ENCODE measurements around the gene AGR2.

DNA sequence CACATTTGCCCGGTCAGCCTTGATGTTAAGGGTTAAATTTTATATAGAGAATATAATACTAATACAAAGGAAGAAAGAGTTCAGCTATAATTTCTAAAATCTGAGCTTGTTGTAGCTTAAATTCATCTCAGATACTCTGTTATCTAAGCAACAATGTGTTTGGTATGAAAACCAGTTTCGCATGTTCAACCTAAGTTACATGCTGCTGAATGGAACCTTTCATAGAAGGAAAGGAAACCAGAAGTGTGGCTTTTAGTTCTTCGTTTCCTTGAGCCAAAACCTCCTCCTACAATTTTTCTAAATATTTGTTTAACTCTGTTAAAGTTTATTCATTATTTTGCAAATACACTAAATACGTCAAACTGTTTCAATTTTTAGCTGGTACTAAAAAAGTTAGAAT lies 18.5 kb downstream of the AGR2 start:
- TF ChIP-seq, protein P1, sequence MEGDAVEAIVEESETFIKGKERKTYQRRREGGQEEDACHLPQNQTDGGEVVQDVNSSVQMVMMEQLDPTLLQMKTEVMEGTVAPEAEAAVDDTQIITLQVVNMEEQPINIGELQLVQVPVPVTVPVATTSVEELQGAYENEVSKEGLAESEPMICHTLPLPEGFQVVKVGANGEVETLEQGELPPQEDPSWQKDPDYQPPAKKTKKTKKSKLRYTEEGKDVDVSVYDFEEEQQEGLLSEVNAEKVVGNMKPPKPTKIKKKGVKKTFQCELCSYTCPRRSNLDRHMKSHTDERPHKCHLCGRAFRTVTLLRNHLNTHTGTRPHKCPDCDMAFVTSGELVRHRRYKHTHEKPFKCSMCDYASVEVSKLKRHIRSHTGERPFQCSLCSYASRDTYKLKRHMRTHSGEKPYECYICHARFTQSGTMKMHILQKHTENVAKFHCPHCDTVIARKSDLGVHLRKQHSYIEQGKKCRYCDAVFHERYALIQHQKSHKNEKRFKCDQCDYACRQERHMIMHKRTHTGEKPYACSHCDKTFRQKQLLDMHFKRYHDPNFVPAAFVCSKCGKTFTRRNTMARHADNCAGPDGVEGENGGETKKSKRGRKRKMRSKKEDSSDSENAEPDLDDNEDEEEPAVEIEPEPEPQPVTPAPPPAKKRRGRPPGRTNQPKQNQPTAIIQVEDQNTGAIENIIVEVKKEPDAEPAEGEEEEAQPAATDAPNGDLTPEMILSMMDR (conservative IDR thresholded peaks at IDR 0.05; ENCODE audit: low read depth, low read length) = no peak
- no peak for TF ChIP-seq POLR2A (IDR thresholded peaks at IDR 0.05; ENCODE audit: low read depth, low read length)
- TF ChIP-seq MAZ (IDR thresholded peaks at IDR 0.05; ENCODE audit: borderline replicate concordance, low read depth, low read length) = no peak
- no peak for TF ChIP-seq RFX5 (IDR thresholded peaks at IDR 0.05; ENCODE audit: low read depth, low read length)
- no peak for TF ChIP-seq RCOR1 (IDR thresholded peaks at IDR 0.05; ENCODE audit: insufficient replicate concordance, low read length)
- TF ChIP-seq FOS (IDR thresholded peaks at IDR 0.05; ENCODE audit: low read depth, low read length) = no peak
- no peak for TF ChIP-seq MXI1 (IDR thresholded peaks at IDR 0.05; ENCODE audit: borderline replicate concordance, low read depth, low read length)
